Right lobe of liver (tissue), 4 donors: ENCODE measurements around the gene CNTNAP4.

Source experiments
- CTCF ChIP-seq, 4 donors: fragments of 200-600 bp in 3 of 4; fragments of 450-650 bp in 1 of 4; IDR thresholded peaks; one replicate each; pipeline versions ENCODE4 v1.5.1 to v1.8.0; 2016 to 2022; ENCODE audit warnings: antibody characterized with exemption in 4 of 4, mild to moderate bottlenecking in 2 of 4
- POLR2A ChIP-seq: fragments of 450-650 bp; IDR thresholded peaks from one replicate; pipeline ENCODE4 v1.6.1; 2017; ENCODE audit warnings: antibody characterized with exemption, mild to moderate bottlenecking
- donor health status: DM: no; HTN: no; CAD: no.
- donor health status: DM: no; HTN: no; CAD: no.
- donor health status: DM: no; HTN: yes; CAD: no.

- TF ChIP-seq CTCF (IDR thresholded peaks at IDR 0.05) (no peak), POLR2A (no peak)
These were observed 234.0 kb downstream of the CNTNAP4 start for GRCh38 chr16:76511203-76511602.
